Measurements from ENCODE around the gene GLDN. TPM values are rescaled to one million over a fixed set of nuclear protein-coding genes. Genes with fewer than 3 reads are reported as not detected.

GLDN gene
- total and polyA plus RNA-seq, 2 experiments from 2014 or later, result 0.32 to 1.2 TPM

GRCh38 chr15:51310064-51310463 is 31.4 kb upstream of the GLDN start:
- H2AFZ ChIP-seq, result no peak overlapping the region
- Mint-ChIP-seq H3K4me3 (no peak overlapping the region), H3K9me3 (no peaks in the 10 kb centered on the region), H3K36me3 (ENCODE audit: low read depth) (no peaks in the 10 kb centered on the region), H3K4me1 (peaks cover 2% of the 10 kb centered on the region; the same call in 2 of the 3 replicates), H3K27ac (no peak overlapping the region), H3K27me3 (ENCODE audit: insufficient read depth, low read depth, poor library complexity) (peaks cover 2% of the 10 kb centered on the region)
- no peak overlapping the region for H3K4me2 ChIP-seq
- no peaks in the 10 kb centered on the region for H3K4me1 ChIP-seq (ENCODE audit: insufficient read depth)
- no peaks in the 10 kb centered on the region for H3K79me2 ChIP-seq (replicated peaks; ENCODE audit: insufficient read depth)
- DNase-seq (ENCODE audit: low spot score) (no peak), ATAC-seq (no peak)
- H4K20me1 ChIP-seq (replicated peaks; ENCODE audit: insufficient read depth), result no peaks in the 10 kb centered on the region
- H3F3A ChIP-seq (replicated peaks; ENCODE audit: low read depth), result no peaks in the 10 kb centered on the region
- no peak overlapping the region for H3K27ac ChIP-seq (ENCODE audit: low read depth)
- no peak overlapping the region for H3K4me3 ChIP-seq
- TF ChIP-seq ETS1 (IDR thresholded peaks at IDR 0.05), result no peak
- no peak for TF ChIP-seq POLR2AphosphoS5 (IDR thresholded peaks at IDR 0.05; ENCODE audit: low read depth)
- no peak for TF ChIP-seq ZNF462 (CRISPR knock-in tag; IDR thresholded peaks at IDR 0.05)
- TF ChIP-seq JUNB (IDR thresholded peaks at IDR 0.05; ENCODE audit: unreplicated experiment), result no peak
- no peak for TF ChIP-seq EZH2phosphoT487 (IDR thresholded peaks at IDR 0.05; ENCODE audit: unreplicated experiment)
- TF ChIP-seq REST (IDR thresholded peaks at IDR 0.05; ENCODE audit: unreplicated experiment), result no peak
- TF ChIP-seq CTCF (conservative IDR thresholded peaks at IDR 0.05; ENCODE audit: low read depth in 2 of 2), result no peak
- TF ChIP-seq ZNF114 (CRISPR knock-in tag; IDR thresholded peaks at IDR 0.05), result no peak
- TF ChIP-seq CREB1 (CRISPR knock-in tag; IDR thresholded peaks at IDR 0.05; ENCODE audit: low read depth), result no peak
- no peak for TF ChIP-seq NANOG (IDR thresholded peaks at IDR 0.05; ENCODE audit: borderline replicate concordance)
- H3K27me3 ChIP-seq (ENCODE audit: insufficient read depth), result no peaks in the 10 kb centered on the region
- H3K9me2 ChIP-seq (ENCODE audit: insufficient read depth), result peaks cover 4% of the 10 kb centered on the region
- H3K36me3 ChIP-seq (ENCODE audit: insufficient read depth), result no peaks in the 10 kb centered on the region

Measured in GM23338 (cell line).